Measurements from ENCODE around the gene PRIMA1.

Gene PRIMA1

DNA sequence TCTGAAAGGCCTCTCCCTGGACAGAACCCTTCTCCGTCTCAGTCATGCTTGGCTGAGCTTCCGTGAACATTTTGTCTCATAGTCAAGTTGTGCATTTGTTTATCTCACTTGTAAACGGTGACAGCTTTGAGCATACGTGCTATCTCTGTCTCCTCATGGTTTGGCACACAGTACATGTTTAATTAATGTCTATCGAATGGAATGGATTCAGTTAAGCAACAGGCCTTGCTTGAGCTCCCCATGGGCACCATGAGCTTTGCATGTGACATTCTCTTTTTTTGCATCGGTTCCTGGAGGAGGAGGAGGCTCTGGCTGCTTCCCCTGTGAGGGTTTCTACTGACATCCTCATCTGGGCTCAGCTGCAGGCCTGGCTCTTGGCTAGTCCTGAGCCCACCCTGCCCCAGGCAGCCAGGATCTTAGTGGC, 80.0 kb downstream of the PRIMA1 start:
- DNase-seq, result no peak

DNA sequence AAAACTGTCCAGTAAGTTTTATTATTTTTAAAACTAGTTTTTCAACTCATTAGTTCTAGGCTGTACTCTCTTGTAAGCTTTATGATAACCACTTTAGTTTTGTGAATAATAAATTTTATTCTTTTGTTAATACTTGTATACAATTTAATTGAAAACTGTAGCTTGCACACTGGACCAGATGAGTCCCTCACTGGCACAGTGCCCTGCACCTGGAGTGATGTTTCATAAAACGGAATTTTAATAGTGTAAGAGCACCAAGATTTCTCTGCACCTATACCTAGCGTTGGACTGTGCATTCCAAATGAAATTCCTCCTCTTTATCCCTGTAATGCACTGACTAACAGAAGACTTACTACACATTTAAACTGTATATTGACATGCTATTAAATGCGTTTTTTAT, 80.8 kb downstream of the PRIMA1 start:
- DNase-seq, result no peak

DNA sequence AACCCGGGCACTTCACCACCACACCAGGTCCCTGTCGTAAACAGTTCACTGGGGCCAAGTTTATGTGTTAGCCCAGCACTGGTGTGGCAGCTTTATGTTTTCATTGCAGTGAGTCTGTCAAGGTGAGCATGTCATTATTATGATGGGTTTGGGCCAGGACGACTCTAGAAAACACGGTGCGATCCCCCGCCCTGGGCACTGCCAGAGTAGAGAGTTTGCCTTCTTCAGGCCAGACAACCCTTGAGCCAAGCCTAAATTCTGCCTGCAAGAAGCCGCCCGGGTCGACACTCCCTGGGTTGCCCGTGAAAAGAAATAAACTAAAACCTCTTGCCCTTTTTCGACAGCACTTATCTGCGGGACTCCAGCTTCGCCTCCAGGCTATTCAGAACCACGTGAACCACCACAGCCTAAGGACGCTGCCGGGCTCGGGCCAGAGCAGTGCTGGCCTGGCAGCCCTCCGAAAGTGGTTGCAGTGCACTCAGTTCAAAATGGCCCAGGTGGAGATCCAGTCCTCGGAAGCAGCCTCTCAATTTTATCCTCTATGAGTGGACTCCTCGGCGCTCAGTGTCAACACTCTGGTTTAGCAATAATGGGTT, 81.8 kb downstream of the PRIMA1 start:
- no peak for DNase-seq

DNA sequence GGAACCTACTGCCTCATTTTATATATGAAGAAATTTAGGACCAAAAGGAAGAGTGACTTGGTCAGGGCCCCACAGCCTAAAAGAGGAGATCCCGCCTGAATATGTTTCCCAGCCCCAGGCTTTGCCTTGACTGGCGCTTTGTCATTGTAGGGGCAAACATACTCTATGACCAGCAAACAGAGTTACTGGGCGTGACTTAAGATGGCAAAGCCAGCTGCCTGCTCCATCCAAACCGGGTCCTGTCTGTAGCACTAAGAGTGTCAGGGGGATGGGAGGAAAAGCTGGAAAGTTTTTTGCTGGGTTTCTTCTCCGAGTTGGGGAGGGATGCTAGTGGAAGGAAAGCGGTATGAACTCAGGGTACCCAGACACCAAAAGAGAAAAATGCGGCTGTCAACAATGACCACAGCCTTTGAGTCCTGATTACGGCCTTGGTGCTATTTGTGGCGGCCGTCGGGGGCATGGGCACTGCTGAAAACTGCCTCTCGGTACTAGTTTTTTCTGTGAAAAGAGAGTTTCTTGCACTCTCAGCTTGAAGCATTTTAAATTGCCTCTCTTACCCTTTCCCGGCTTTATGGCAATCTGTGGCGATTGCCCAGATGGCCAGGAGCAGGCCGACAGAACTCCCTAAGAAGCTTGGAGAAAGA, 82.7 kb downstream of the PRIMA1 start:
- no peak for DNase-seq

DNA sequence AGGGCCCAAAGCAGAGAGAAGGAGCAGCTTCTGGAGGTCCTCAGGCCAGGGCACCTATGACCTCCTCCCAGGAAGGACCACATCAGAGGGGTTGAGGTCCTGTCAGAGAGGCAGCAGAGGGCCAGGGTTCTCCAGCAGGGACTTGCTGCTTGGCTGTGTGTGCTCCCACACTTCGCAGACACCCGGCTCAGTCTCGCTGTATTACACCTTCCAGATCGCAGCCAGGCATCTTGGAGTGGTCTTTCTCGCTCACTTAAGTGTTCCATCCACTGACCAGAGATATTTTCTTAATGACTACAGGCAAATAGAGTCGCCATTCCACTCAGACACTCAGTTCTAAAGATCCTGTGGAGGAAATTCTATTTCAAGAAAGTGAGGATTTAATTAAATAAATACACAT, 84.3 kb downstream of the PRIMA1 start:
- no peak for DNase-seq

DNA sequence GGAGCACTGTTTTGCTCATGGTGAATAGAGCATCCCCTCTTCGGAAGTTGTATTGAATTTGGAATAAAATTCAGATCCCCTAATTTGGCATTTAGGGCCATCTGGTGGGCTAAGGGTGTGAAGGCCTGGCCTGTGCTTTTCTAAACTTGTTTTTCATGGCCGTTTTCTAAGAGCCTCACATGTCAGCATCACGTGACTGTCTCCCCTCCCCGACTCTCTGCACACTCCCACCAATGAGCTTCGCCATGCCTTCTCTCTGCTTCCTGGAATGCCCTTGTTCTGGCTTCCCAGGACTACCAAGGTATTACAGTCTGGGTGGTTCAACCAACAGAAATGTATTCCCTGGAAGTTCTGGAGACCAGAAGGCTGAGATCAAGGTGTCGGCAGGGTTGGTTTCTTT, 85.3 kb downstream of the PRIMA1 start:
- no peak for DNase-seq

DNA sequence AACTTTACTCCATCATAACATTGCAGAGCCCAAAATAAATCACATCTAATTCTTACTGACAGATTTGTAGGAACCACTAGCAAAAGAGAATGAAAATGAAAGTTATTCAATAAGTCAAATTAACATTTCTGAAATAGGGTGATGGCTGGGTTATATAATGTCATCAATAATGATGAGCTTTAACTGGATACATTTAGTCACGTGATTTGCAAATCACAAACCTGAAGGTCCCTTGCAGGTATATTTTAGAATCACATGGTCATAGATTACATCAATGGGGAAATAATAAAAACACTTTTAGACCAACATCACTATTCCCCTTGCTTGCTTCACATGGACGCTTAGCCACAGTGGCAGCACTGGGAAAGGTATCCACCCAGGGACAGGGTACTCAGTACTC, 86.7 kb downstream of the PRIMA1 start:
- no peak for DNase-seq

DNA sequence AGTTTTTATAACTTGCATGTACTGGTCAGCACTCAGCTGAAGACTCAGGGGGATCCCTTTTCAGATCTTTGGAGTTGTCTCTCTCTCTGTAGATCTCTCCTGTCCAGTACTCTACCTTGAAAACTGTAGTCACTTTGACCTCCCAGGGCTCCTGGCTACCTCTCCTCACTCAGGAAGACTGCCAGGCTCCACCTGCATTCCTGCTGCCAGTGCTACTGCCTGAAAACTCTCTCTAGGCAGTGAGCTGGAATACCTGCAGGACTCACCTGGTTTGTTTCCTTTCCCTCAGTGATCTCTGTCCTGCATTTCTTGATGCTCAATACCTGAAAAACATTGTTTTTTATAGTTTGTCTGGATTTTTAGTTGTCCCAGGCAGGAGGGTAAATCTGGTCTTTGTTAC, 87.4 kb downstream of the PRIMA1 start:
- no peak for DNase-seq

DNA sequence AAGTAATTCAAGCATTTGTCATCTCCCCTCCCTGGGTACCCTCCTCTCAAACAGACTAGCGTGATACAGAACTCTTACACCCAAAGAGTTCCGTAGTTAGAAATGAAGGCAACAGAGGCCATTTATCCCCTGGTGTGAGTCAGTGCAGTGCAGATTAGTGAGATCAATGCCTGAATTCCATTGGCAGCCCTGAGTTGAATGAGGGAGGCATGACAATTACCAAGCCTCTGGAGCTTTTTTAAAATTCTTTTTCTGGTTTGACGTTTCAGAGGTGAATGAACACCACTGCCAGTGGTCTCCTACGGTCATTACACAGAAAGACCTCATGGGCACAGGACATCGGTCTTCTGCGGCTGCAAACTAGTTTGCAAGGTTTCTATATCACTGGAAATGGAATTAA, 94.4 kb downstream of the PRIMA1 start:
- DNase-seq, result no peak

DNA sequence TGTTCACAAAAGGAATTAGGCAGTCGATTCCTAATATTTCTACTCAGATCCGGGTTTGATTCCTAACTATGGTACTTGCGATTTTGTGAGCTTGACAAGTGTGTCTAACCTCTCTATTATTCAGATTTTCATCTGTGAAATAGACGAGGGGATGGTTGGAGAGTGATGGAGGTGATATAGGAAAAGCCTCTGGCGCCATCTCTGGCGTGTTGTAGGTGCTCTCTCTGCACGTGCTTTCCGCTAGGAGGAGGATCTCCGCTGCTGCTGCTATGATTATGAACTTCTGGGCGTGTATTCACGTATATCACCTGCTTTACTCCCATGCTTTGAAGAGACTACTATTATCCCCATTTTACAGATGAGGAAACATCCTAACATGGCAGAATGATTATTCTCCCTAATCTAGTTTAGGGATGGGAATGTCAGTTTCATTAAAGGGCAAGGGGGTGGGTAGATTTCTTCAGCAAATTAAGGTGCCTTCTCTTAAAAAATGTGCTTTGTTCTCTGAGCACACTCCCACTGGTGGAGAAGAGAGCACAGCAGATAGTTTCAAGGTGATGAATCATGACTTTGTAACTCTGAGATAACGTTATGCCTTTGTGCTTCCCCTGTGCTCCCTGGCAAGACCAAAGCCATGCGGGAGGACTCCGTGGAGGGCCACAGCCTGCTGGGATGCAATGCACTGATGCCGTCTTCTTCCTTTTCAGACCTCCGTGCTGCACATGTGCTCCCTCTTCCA, 97.1 kb downstream of the PRIMA1 start:
- no peak for DNase-seq

DNA sequence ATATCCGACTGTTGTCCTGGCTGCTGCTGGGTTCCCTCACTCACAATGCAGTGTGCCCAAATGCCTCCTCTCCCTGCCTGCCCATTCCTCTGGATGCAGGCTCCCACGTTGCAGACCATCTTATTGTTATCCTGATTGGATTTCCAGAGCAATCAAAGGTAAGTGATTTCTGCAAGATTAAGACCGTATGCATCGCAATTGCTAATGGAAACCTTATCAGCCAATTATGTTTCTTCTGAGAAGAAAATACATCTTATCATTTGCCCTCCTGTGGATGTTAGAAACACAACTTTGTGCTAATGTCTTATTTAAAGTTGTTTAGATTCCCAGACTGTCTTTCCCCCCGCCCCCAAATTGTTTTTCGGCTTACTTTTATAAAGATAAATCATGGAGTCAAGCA, 98.1 kb downstream of the PRIMA1 start:
- DNase-seq, result no peak

DNA sequence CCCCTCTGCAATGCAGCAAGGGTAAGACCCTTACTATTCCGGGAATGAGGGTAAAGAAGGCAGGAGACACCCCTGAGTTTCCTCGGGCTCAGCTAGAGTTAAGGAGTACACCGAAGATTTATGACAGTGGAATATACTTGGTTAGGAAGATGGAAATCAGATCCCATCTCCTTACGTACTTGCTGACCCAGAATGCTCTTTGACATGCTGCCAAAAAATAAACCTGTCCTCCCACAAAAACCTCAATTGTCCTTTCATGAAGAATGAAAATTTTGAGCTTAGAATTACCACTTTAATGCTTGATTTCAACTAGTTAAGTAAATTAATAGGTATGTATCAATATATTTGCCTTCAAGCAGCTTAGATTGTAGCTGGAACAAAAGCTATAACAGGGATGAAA, 99.5 kb downstream of the PRIMA1 start:
- DNase-seq, result no peak

DNA sequence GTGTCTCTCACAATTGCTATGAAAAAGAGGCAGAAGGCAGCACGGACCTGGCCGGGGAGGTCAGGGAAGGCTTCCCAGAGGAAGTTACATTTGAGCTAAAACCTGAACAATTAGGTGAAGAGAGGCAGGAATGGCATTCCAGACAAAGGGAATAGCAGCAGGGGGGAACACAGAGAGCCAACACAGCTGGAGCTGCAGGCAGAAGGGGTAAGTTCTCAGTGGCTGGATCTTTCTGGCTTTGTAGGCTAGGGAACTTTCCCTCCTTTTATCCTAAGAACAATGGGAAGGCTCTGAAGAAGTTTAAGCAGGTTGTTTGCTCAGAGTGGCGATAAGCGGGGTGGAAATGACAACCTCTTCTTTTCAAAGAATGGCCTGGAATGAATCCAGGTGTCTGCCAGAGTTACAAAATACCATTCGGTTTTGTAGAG, 100.0 kb downstream of the PRIMA1 start:
- no peak for DNase-seq

DNA sequence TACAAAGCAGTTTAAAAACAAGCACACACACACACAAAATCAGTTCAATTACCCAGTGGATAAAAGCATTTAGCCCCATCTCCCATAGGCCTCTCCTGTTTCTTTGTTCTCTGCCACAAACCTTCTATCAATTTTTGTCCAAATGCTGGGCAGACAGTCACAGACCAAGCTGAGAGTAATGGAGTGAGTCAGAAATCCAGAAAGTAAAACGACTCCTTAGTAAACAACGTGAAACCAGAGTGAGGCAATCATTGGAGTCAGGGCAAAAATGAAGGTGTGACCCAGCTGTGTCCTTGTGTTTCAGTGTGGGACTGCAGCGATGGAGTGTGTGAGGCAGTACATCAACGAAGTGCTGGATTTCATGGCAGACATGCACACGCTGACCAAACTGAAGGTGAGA, 102.0 kb downstream of the PRIMA1 start:
- no peak for DNase-seq

DNA sequence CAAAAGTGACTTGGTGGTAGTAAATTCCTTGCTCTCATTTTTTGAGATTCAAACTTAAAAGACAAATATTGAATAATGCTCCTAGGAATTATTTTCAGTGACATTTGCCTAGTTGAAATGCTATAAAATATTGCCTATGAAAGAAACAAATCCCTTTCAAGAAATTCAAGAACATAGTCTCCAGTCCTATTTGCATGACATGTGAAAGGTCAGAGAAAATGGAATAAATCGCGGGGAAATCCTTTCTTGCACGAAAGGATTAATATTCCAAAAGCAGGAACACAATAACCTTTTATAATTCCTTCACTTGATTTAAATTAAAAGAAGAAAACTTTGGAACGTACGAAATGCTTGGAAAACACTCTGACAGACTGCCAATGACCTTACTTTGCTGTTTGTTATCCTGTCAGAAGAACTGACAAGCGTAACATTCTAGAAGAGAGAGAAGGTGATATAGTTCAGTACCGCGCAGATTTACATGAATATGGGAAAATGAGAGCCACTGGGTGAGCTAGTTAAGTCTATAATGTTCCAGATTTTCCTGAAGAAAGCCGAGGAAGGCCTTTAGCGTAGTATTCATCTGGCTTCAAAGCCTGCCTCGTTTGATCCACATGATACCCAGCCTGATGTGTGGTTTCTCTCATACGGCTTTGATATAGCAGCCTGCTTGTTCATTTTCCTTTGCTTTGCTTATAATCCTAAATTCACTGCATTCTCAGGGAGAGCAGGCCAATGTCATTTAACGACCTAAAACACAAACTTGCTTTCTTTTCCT, 103.0 kb downstream of the PRIMA1 start:
- no peak for DNase-seq

DNA sequence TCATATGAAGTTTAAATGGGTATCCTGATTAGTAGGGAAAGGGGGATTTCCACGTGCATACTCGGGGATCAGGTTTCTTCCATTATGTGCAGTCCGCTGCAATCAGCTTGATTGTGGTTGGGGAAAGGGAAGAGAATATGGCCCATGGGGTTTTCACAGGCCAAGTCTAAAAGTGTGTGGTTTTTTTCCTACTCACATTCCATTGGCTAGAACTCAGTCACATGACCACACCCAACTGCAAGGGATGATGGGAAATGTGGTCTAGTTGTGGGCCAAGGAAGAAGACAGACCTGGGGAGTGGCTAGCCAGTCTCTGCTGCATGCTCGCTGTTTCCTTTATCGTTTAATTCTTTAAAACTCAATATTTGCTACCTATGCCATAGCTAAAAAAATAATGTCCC, 105.1 kb downstream of the PRIMA1 start:
- DNase-seq, result peak; percentile 45

DNA sequence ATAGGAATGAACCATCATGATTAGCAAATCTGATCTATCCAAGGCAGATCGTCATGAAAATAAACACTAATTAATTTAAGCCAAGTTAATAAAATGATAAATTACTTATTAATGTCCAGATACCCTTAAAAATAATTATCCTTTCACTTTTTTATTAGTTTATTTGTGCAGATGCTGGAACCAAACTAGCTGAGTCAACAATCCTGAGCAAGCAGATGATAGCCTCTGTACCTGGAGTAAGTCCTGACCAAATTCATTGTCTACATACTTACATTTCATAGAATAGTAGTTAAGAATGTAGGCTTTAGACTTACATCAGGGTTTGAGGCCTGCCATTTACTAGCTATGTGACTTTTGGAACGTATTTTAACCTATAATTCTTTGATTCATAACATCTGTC, 105.8 kb downstream of the PRIMA1 start:
- no peak for DNase-seq

DNA sequence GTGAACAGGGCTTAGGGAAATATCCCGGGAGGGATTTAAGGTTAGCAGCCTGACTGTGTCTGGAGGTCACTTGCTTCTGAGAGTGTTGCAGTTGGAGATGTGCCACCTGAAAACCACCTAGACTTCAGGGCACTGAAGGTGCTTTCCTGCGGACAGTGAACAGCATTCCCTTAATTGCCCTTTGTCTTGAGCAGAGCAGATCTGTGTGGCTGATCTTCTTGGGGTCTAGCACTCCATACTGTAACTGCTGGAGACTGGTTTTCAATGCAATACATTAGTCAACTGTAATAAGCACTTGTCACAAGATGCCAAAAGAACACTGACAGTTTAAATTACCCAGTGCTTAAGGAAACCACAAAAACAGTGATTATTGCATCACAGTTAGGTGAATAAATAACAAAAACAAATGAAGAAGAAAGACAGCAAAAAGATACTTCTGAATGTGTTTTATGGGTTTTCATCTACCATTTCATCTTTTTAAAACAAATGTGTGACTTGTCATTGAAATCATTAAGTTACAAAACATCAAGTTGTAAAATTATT, 111.8 kb downstream of the PRIMA1 start:
- DNase-seq, result peak; percentile 49

DNA sequence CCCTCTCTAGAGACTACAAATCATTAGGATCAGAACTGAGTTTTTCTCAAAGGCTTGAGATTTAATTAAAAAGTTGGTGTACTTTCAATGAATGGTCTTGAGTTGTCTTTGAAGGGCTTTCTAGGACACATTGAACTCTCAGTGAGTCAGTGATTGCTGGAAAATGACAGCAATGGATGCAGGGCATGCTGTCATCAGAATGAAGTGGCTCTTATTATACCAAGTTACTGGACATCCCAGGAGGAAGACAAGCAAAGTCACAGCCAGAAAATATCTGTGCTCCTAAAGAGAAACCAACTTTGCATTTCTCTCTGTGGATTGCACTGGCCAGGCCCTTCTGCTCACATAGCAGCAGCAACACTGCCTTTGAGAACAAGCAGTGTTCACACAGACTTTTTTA, 112.6 kb downstream of the PRIMA1 start:
- DNase-seq, result no peak

DNA sequence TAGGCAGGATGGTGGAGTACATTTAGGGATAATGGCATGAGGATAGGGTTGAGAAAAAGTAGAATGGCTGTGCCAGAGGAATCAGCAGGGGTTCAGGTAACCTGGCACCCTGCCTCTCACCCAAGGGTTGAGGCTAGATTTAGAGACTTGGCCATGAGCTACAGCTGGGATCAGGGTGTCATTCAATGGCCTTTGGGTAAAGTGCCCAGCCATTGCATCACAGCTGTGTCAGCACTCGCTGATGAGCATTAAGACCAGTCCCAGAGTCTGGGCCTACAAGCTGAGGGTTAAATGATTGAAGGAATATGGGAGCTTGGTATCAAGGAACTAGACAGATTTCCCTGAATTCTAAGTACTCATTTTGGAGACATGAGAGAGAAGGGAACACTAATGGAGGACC, 113.9 kb downstream of the PRIMA1 start:
- no peak for DNase-seq

DNA sequence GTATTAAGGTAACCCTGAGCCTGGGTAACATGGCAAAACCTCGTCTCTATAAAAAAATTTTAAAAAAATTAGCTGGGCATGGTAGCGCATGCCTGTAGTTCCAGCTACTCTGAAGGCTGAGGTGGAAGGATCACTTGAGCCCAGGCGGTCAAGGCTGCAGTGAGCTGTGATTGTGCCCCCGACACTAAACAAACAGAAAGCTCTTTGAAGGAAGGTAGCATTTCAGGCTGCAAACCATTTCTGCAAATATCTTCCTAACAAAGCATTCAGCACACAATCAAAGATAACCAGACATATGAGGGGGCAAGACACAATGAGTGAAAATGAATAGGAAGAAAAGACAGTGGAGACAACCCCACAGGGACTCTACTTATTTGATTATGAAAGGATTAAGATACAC, 118.7 kb downstream of the PRIMA1 start:
- no peak for DNase-seq
